Mesenchymal stem cell (in vitro differentiated cells and primary cell): ENCODE results near the gene TUBB3.

Source experiments
- DNase-seq: peaks from one replicate; pipeline ENCODE4 v3.0.0-alpha.2; 2013
- H2AFZ ChIP-seq: one replicate; pipeline ENCODE4 v1.6.1; 2013; ENCODE audit warnings: low read depth, mild to moderate bottlenecking, control low read depth, inconsistent platforms, low read length, moderate library complexity
- H2AK5ac ChIP-seq: 2 replicates; pipeline ENCODE4 v1.6.1; 2013; ENCODE audit warnings: low read length, moderate library complexity, mild to moderate bottlenecking, inconsistent platforms; ENCODE audit not compliant: severe bottlenecking
- H2BK120ac ChIP-seq: one replicate; pipeline ENCODE4 v1.6.1; 2013; ENCODE audit warnings: low read depth, mild to moderate bottlenecking, inconsistent platforms, low read length, moderate library complexity
- H2BK12ac ChIP-seq, 2 experiments: one replicate each; pipeline ENCODE4 v1.6.1; 2013; ENCODE audit warnings: inconsistent platforms in 2 of 2, low read length in 2 of 2, mild to moderate bottlenecking in 2 of 2, moderate library complexity in 2 of 2, control low read depth in 1 of 2
- H2BK15ac ChIP-seq: one replicate; pipeline ENCODE4 v1.6.1; 2013; ENCODE audit warnings: mild to moderate bottlenecking, low read depth, inconsistent platforms; ENCODE audit not compliant: poor library complexity, severe bottlenecking
- H2BK5ac ChIP-seq: 2 replicates; pipeline ENCODE4 v1.6.1; 2013; ENCODE audit warnings: low read depth, mild to moderate bottlenecking, low read length, control low read depth, inconsistent platforms; ENCODE audit not compliant: poor library complexity, severe bottlenecking
- H3K14ac ChIP-seq, 2 experiments: one replicate each; pipeline ENCODE4 v1.6.1; 2013; ENCODE audit warnings: inconsistent platforms in 2 of 2, low read length in 2 of 2, control low read depth in 1 of 2, mild to moderate bottlenecking in 1 of 2, moderate library complexity in 1 of 2
- H3K18ac ChIP-seq, 2 experiments: one replicate each; pipeline ENCODE4 v1.6.1; 2013; ENCODE audit warnings: inconsistent platforms in 2 of 2, low read length in 2 of 2, control low read depth in 1 of 2, low read depth in 1 of 2, mild to moderate bottlenecking in 1 of 2
- H3K23ac ChIP-seq, 2 experiments: one replicate each; pipeline ENCODE4 v1.6.1; 2013; ENCODE audit warnings: inconsistent platforms in 2 of 2, low read length in 2 of 2, mild to moderate bottlenecking in 2 of 2, moderate library complexity in 2 of 2, control low read depth in 1 of 2
- H3K27ac ChIP-seq: 2 replicates; pipeline ENCODE4 v1.5.1; 2013; ENCODE audit warnings: mild to moderate bottlenecking, moderate library complexity, low read length, control low read depth, inconsistent platforms; ENCODE audit not compliant: poor library complexity, severe bottlenecking
- H3K27me3 ChIP-seq, 2 experiments: 2 replicates each; pipeline versions ENCODE4 v1.6.1 to v1.7.0; 2013; ENCODE audit warnings: low read length in 2 of 2, mild to moderate bottlenecking in 2 of 2, moderate library complexity in 2 of 2, control low read depth in 1 of 2, inconsistent platforms in 1 of 2; ENCODE audit not compliant: control insufficient read depth in 1 of 2, insufficient read depth in 1 of 2
- H3K36me3 ChIP-seq, 2 experiments: 2 replicates each; pipeline versions ENCODE4 v1.6.1 to v1.7.0; 2013; ENCODE audit warnings: low read length in 2 of 2, control low read depth in 1 of 2, inconsistent platforms in 1 of 2, low read depth in 1 of 2, mild to moderate bottlenecking in 1 of 2; ENCODE audit not compliant: insufficient read depth in 2 of 2, control insufficient read depth in 1 of 2
- H3K4ac ChIP-seq, 2 experiments: one replicate each; pipeline ENCODE4 v1.6.1; 2013; ENCODE audit warnings: inconsistent platforms in 2 of 2, low read length in 2 of 2, mild to moderate bottlenecking in 2 of 2, moderate library complexity in 2 of 2, control low read depth in 1 of 2, low read depth in 1 of 2
- H3K4me1 ChIP-seq: 2 replicates; pipeline ENCODE4 v1.6.1; 2013; ENCODE audit warnings: low read depth, low read length, control low read depth; ENCODE audit not compliant: control insufficient read depth, insufficient read depth
- H3K4me2 ChIP-seq: 2 replicates; pipeline ENCODE4 v1.6.1; 2013; ENCODE audit warnings: low read length, mild to moderate bottlenecking, inconsistent platforms; ENCODE audit not compliant: poor library complexity, severe bottlenecking
- H3K4me3 ChIP-seq, 2 experiments: 2 replicates each; pipeline versions ENCODE4 v1.5.1 to v1.7.0; 2013; ENCODE audit warnings: low read length in 2 of 2, mild to moderate bottlenecking in 2 of 2, control low read depth in 1 of 2, low read depth in 1 of 2; ENCODE audit not compliant: insufficient read depth in 1 of 2
- H3K79me1 ChIP-seq: replicated peaks from 2 replicates; pipeline ENCODE4 v1.6.1; 2013; ENCODE audit warnings: mild to moderate bottlenecking, control low read depth, low read length, inconsistent platforms; ENCODE audit not compliant: poor library complexity, severe bottlenecking
- H3K9ac ChIP-seq: 2 replicates; pipeline ENCODE4 v1.7.0; 2013; ENCODE audit warnings: mild to moderate bottlenecking, low read length, moderate library complexity
- H3K9me3 ChIP-seq: 2 replicates; pipeline ENCODE4 v1.7.0; 2013; ENCODE audit warnings: mild to moderate bottlenecking, low read length; ENCODE audit not compliant: control insufficient read depth
- H4K8ac ChIP-seq: one replicate; pipeline ENCODE4 v1.6.1; 2013; ENCODE audit warnings: inconsistent platforms, mild to moderate bottlenecking, low read length, moderate library complexity
- H4K91ac ChIP-seq: one replicate; pipeline ENCODE4 v1.6.1; 2013; ENCODE audit warnings: mild to moderate bottlenecking, low read length, inconsistent platforms
- WGBS: methylation state at CpG from one replicate; pipeline ENCODE4 v1.1.7; 2013; ENCODE audit warnings: mixed read lengths; 5-methylcytosine and 5-hydroxymethylcytosine counted together

The TUBB3 gene

DNA sequence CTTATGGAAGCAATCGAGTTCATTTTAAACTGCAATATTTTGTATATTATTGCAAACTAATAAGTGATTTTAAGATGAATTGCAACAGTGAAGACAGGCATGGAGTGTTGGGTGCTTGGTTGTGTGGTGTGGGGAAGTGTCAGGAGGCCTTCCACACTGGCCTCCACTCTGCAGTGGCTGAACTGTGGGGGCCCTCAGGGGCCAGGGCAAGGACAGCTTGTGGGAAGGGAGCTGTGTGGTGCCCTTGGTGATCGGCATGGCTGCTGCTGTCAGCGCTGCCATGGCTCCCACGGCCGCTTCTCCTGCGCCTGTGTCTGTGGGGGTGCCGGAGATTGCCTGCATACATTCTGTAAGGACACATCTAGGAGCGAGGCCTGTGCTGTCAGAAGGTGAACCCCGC lies 30.5 kb upstream of the TUBB3 start:
- DNase-seq, result no peak
- WGBS, result 98% methylated on average over 8 of the region's 9 CpGs
- H3K36me3 ChIP-seq, result peaks cover 88 to 94% of the 10 kb centered on the region in 2 experiments

GRCh38 chr16:89893642-89894548 lies 29.2 kb upstream of the TUBB3 start:
- Histone ChIP-seq H3K4ac (no peak overlapping the region), H3K4me1 (no peaks in the 10 kb centered on the region), H3K79me1 (peaks cover 57% of the 10 kb centered on the region), H2BK5ac (no peak overlapping the region), H3K9ac (no peak overlapping the region), H2BK120ac (no peak overlapping the region), H2AFZ (no peak overlapping the region), H3K36me3 (peaks cover 91 to 93% of the 10 kb centered on the region in 2 experiments), H2BK15ac (no peak overlapping the region), H3K18ac (no peak overlapping the region), H3K9me3 (no peaks in the 10 kb centered on the region), H3K14ac (no peak overlapping the region), H2AK5ac (no peak overlapping the region), H3K4me3 (no peak overlapping the region), H4K91ac (no peak overlapping the region), H3K4me2 (no peak overlapping the region), H2BK12ac (no peak overlapping the region), H3K27ac (no peak overlapping the region), H3K23ac (no peak overlapping the region), H4K8ac (no peak overlapping the region), H3K27me3 (no peaks in the 10 kb centered on the region)
- DNase-seq, result no peak
- 97% methylated on average over 45 of the region's 45 CpGs for WGBS

More for the DNA sequence above, 30.5 kb upstream of the TUBB3 start:
- Histone ChIP-seq H3K4ac (no peak overlapping the region), H3K4me2 (no peak overlapping the region), H2BK5ac (no peak overlapping the region), H2AFZ (no peak overlapping the region), H3K9ac (no peak overlapping the region), H2BK15ac (no peak overlapping the region), H3K27ac (no peak overlapping the region), H3K9me3 (no peaks in the 10 kb centered on the region), H3K4me3 (no peak overlapping the region), H4K91ac (no peak overlapping the region), H3K79me1 (peaks cover 55% of the 10 kb centered on the region), H2BK120ac (no peak overlapping the region), H3K4me1 (no peaks in the 10 kb centered on the region), H3K14ac (no peak overlapping the region), H3K18ac (no peak overlapping the region), H3K27me3 (no peaks in the 10 kb centered on the region), H2BK12ac (no peak overlapping the region), H3K23ac (no peak overlapping the region), H2AK5ac (no peak overlapping the region), H4K8ac (no peak overlapping the region)

GRCh38 chr16:89895482-89896250 lies 27.5 kb upstream of the TUBB3 start:
- Histone ChIP-seq H3K4me2 (no peak overlapping the region), H3K23ac (no peak overlapping the region), H3K4me1 (no peaks in the 10 kb centered on the region), H3K9ac (no peak overlapping the region), H2AK5ac (no peak overlapping the region), H3K4me3 (peak overlapping the region in 1 of 2 experiments; percentile 19), H2BK5ac (no peak overlapping the region), H3K79me1 (peaks cover 60% of the 10 kb centered on the region), H2BK120ac (no peak overlapping the region), H3K27me3 (no peaks in the 10 kb centered on the region), H3K14ac (no peak overlapping the region), H2AFZ (no peak overlapping the region), H3K4ac (no peak overlapping the region), H4K8ac (peak overlapping the region; percentile 48), H2BK12ac (no peak overlapping the region), H4K91ac (peak overlapping the region; percentile 25), H3K9me3 (no peaks in the 10 kb centered on the region), H3K36me3 (peaks cover 95% of the 10 kb centered on the region in 2 experiments), H3K18ac (peak overlapping the region in 1 of 2 experiments; percentile 18), H2BK15ac (no peak overlapping the region), H3K27ac (no peak overlapping the region)
- no peak for DNase-seq
- WGBS, result 97% methylated on average over 26 of the region's 26 CpGs

DNA sequence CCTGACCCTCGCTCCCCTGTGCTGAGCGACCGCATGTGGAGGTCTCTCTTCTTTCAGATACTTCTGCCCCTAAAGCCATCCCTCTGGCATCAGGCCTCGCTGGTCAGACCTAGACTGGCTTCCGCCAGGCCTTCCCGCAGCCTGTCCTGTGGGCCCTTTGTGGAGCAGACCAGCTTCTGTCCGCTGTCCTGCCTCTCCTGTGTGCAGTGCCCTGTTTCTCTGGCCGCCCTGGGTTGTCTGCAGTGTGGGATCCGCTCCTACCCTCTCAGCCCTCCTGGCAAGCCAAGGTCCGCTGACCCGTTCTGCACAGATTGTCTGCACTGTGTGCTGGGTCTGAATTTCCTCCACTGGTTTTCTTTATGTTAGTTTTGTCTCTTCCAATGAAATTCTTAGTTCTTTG lies 25.9 kb upstream of the TUBB3 start:
- H2BK5ac ChIP-seq, result no peak overlapping the region
- no peak overlapping the region for H2AK5ac ChIP-seq
- H3K4me3 ChIP-seq, result no peak overlapping the region
- H3K27ac ChIP-seq, result no peak overlapping the region
- H3K4me2 ChIP-seq, result no peak overlapping the region
- no peak overlapping the region for H3K9ac ChIP-seq
- H3K27me3 ChIP-seq, result no peaks in the 10 kb centered on the region
- no peak overlapping the region for H3K4ac ChIP-seq
- no peak overlapping the region for H2BK12ac ChIP-seq
- H3K18ac ChIP-seq, result no peak overlapping the region
- 94% methylated on average over 9 of the region's 11 CpGs for WGBS
- H2AFZ ChIP-seq, result no peak overlapping the region
- H3K23ac ChIP-seq, result no peak overlapping the region
- H4K8ac ChIP-seq, result no peak overlapping the region
- peaks cover 52% of the 10 kb centered on the region for H3K79me1 ChIP-seq
- DNase-seq, result no peak
- H3K9me3 ChIP-seq, result no peaks in the 10 kb centered on the region
- no peak overlapping the region for H2BK15ac ChIP-seq
- H4K91ac ChIP-seq, result no peak overlapping the region
- H3K4me1 ChIP-seq, result no peaks in the 10 kb centered on the region
- no peak overlapping the region for H2BK120ac ChIP-seq
- no peak overlapping the region for H3K14ac ChIP-seq
- H3K36me3 ChIP-seq, result peaks cover 86 to 87% of the 10 kb centered on the region in 2 experiments
